GM12878 (cell line): ENCODE results near the gene UBAC2. TPM values are rescaled to one million over a fixed set of nuclear protein-coding genes. Genes with fewer than 3 reads are reported as not detected.

Experiments used
- ATAC-seq: fragments of 200-7000 bp; cut with Tn5 transposase; 3 replicates; pipeline ENCODE4 v1.9.1; 2020; ENCODE audit warnings: mild to moderate bottlenecking, moderate library complexity
- BruUV-seq: library from RNA; stranded (reverse); fragments of 400-500 nt; replicated peaks from 2 replicates; lab custom pipeline; 2021; lab: Mats Ljungman, UMichigan
- CTCF ChIA-PET: fragments of 300-600 bp; sonication (Branson Sonifier 250); formaldehyde crosslinking; extraction: SDS; loops from one replicate; lab custom pipeline; 2021; ENCODE audit warnings: inconsistent platforms; lab: Yijun Ruan, JAX
- POLR2A ChIA-PET: fragments of 350-600 bp; formaldehyde crosslinking; extraction: SDS; loops from one replicate; lab custom pipeline; 2021; ENCODE audit warnings: inconsistent platforms; lab: Charles Lee
- RAD21 ChIA-PET: fragments of 300-600 bp; sonication (Branson Sonifier 250); formaldehyde crosslinking; loops from one replicate; lab custom pipeline; 2023; ENCODE audit warnings: antibody characterized with exemption; ENCODE audit not compliant: unreplicated experiment; lab: Charles Lee
- SMC1A ChIA-PET: fragments of 300-600 bp; sonication (Branson Sonifier 250); formaldehyde crosslinking; loops from one replicate; lab custom pipeline; 2023; ENCODE audit not compliant: unreplicated experiment, uncharacterized antibody; lab: Charles Lee
- DNase-seq: peaks from one replicate; pipeline ENCODE4 v3.0.0-alpha.2; 2011; ENCODE audit warnings: low read depth, low spot score
- FAIRE-seq: peaks from 3 replicates; lab custom pipeline; 2011; peaks lifted over from hg19 to GRCh38; lab: Jason Lieb, UNC
- H2AFZ ChIP-seq: 2 replicates; pipeline ENCODE4 v1.6.0; 2011; ENCODE audit warnings: low read depth, low read length, control low read depth; ENCODE audit not compliant: control insufficient read depth
- H3K27ac ChIP-seq: 2 replicates; pipeline ENCODE4 v1.5.1; 2011; ENCODE audit warnings: control low read depth; ENCODE audit not compliant: control insufficient read depth, insufficient read depth
- H3K27me3 ChIP-seq, 2 experiments: replicated peaks in 1 of 2; 2 replicates each; pipeline versions ENCODE4 v1.6.0 to v1.6.1; 2011; ENCODE audit warnings: low read length in 1 of 2; ENCODE audit not compliant: control insufficient read depth in 2 of 2, insufficient read depth in 2 of 2
- H3K36me3 ChIP-seq, 2 experiments: 2 replicates each; pipeline ENCODE4 v1.5.1; 2011; ENCODE audit warnings: low read length in 1 of 2; ENCODE audit not compliant: control insufficient read depth in 2 of 2, insufficient read depth in 2 of 2
- H3K4me1 ChIP-seq: 2 replicates; pipeline ENCODE4 v1.6.1; 2011; ENCODE audit warnings: mild to moderate bottlenecking, low read length, moderate library complexity, mixed read lengths; ENCODE audit not compliant: control insufficient read depth, insufficient read depth
- H3K4me2 ChIP-seq: 2 replicates; pipeline ENCODE4 v1.6.0; 2011; ENCODE audit warnings: control low read depth; ENCODE audit not compliant: control insufficient read depth, insufficient read depth
- H3K4me3 ChIP-seq: fragments of 200-600 bp; sonication (generic); 2 replicates; pipeline ENCODE4 v1.5.1; 2016
- H3K79me2 ChIP-seq: 2 replicates; pipeline ENCODE4 v1.6.0; 2011; ENCODE audit warnings: low read length; ENCODE audit not compliant: control insufficient read depth, insufficient read depth
- H3K9ac ChIP-seq: 2 replicates; pipeline ENCODE4 v1.8.0; 2011; ENCODE audit warnings: low read length, control low read depth, mixed read lengths; ENCODE audit not compliant: control insufficient read depth, insufficient read depth
- H3K9me3 ChIP-seq: replicated peaks from 3 replicates; pipeline ENCODE4 v1.5.1; 2011; ENCODE audit warnings: mild to moderate bottlenecking, low read length; ENCODE audit not compliant: control insufficient read depth, insufficient read depth
- H4K20me1 ChIP-seq: 2 replicates; pipeline ENCODE4 v1.6.0; 2011; ENCODE audit not compliant: control insufficient read depth, insufficient read depth
- CREB1 ChIP-seq: IDR thresholded peaks from 2 replicates; pipeline ENCODE4 v1.6.1; 2012; ENCODE audit warnings: low read depth, mild to moderate bottlenecking, inconsistent platforms
- EGR1 ChIP-seq, 2 experiments: IDR thresholded peaks; 1 replicate in 1 of 2; 2 replicates in 1 of 2; pipeline ENCODE4 v1.6.1; 2011 to 2012; ENCODE audit warnings: low read depth in 2 of 2, low read length in 2 of 2, borderline replicate concordance in 1 of 2, mild to moderate bottlenecking in 1 of 2, moderate library complexity in 1 of 2
- FOXM1 ChIP-seq: IDR thresholded peaks from 2 replicates; pipeline ENCODE4 v1.6.1; 2012; ENCODE audit warnings: low read depth, mild to moderate bottlenecking, inconsistent platforms, low read length, moderate library complexity
- RAD21 ChIP-seq: IDR thresholded peaks from 2 replicates; pipeline ENCODE4 v1.6.1; 2011; ENCODE audit warnings: mild to moderate bottlenecking, low read depth, low read length, moderate library complexity; ENCODE audit not compliant: insufficient read depth
- TCF3 ChIP-seq: IDR thresholded peaks from 2 replicates; pipeline ENCODE4 v1.6.1; 2012; ENCODE audit warnings: low read depth, mild to moderate bottlenecking, low read length, borderline replicate concordance; ENCODE audit not compliant: insufficient read depth
- ZNF217 ChIP-seq: fragments of 450-650 bp; IDR thresholded peaks from 2 replicates; pipeline ENCODE4 v1.6.1; 2017; ENCODE audit warnings: antibody characterized with exemption, mild to moderate bottlenecking
- WGBS: methylation state at CpG from one replicate; pipeline ENCODE4 v1.1.6; 2016; ENCODE audit warnings: low lambda C conversion rate; ENCODE audit not compliant: insufficient replicate concordance, insufficient coverage; ENCODE audit errors: missing lambda C conversion rate; 5-methylcytosine and 5-hydroxymethylcytosine counted together
- in situ Hi-C: fragments of 300-500 bp; cut with MboI; formaldehyde crosslinking; loops from 9 replicates; pipeline ENCODE4 v1.14.3; 2018; ENCODE audit warnings: mixed read lengths
- intact Hi-C: fragments of 100-400 bp; cut with micrococcal nuclease; formaldehyde crosslinking; loops from one replicate; pipeline ENCODE4 v1.14.2; 2022; ENCODE audit not compliant: unreplicated experiment
- polyA plus RNA-seq, 11 experiments: library from polyadenylated mRNA; depleted of rRNA in 4 of 11; unstranded in 6 of 11; stranded (reverse) in 5 of 11; fragments of >200 nt; fragmentation: Nextera tagmentation in 4 of 11; fragmentation: Illumina TruSeq in 1 of 11; extraction: Ambion mirVana in 4 of 11; extraction: Trizol in 1 of 11; gene quantifications; 1 replicate in 1 of 11; 2 replicates in 10 of 11; pipeline versions ENCODE4 v1.2.1 to v1.2.3, GENCODE V29; 2011 to 2016; ENCODE audit warnings: inconsistent platforms in 2 of 11, missing spikeins in 2 of 11, low read depth in 1 of 11
- total RNA-seq, 4 experiments: library from RNA; depleted of rRNA in 3 of 4; stranded (reverse); fragments of >200 nt in 3 of 4; fragmentation: Illumina TruSeq in 1 of 4; extraction: Trizol in 1 of 4; gene quantifications; 2 replicates each; pipeline versions ENCODE4 v1.2.1 to v1.2.3, GENCODE V29; 2013 to 2021
- TF ChIP-seq, protein P1 (sequence below): IDR thresholded peaks from 2 replicates; pipeline ENCODE4 v1.6.1; 2012; ENCODE audit warnings: low read depth, low read length, improper control_type of control experiment
- TF ChIP-seq, protein P2 (sequence below): IDR thresholded peaks from 2 replicates; pipeline ENCODE4 v1.6.1; 2011; ENCODE audit warnings: borderline replicate concordance, low read depth, mild to moderate bottlenecking, moderate library complexity, low read length; ENCODE audit not compliant: insufficient read depth, poor library complexity, severe bottlenecking
- TF ChIP-seq, protein P3 (sequence below): fragments of 450-650 bp; IDR thresholded peaks from 2 replicates; pipeline ENCODE4 v1.6.1; 2017; ENCODE audit warnings: borderline replicate concordance
- TF ChIP-seq, protein P4 (sequence below): fragments of 450-650 bp; IDR thresholded peaks from 2 replicates; pipeline ENCODE4 v1.6.1; 2017; ENCODE audit warnings: mild to moderate bottlenecking, moderate library complexity

Gene UBAC2
- total and polyA plus RNA-seq, 10 of the 15 experiments (the other 5 are each of a cell fraction or from before 2014, with no cell fraction given), result 3.0 to 54.6 (median 17.4) TPM

DNA sequence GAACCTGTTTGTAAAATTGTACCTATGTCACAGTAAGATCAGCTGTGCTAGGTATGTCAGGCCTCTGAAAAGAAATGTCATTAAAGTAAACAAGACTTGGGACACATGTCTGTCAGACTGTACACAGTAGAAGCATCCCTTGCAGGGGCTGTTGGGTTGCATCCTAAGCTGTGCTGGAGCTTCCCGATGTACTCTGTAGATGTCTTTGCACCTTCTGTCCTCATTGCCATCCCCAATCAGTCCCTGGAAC lies 155.3 kb downstream of the UBAC2 start (continued):
- TF ChIP-seq, protein P1, sequence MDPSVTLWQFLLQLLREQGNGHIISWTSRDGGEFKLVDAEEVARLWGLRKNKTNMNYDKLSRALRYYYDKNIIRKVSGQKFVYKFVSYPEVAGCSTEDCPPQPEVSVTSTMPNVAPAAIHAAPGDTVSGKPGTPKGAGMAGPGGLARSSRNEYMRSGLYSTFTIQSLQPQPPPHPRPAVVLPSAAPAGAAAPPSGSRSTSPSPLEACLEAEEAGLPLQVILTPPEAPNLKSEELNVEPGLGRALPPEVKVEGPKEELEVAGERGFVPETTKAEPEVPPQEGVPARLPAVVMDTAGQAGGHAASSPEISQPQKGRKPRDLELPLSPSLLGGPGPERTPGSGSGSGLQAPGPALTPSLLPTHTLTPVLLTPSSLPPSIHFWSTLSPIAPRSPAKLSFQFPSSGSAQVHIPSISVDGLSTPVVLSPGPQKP, result no peak

DNA sequence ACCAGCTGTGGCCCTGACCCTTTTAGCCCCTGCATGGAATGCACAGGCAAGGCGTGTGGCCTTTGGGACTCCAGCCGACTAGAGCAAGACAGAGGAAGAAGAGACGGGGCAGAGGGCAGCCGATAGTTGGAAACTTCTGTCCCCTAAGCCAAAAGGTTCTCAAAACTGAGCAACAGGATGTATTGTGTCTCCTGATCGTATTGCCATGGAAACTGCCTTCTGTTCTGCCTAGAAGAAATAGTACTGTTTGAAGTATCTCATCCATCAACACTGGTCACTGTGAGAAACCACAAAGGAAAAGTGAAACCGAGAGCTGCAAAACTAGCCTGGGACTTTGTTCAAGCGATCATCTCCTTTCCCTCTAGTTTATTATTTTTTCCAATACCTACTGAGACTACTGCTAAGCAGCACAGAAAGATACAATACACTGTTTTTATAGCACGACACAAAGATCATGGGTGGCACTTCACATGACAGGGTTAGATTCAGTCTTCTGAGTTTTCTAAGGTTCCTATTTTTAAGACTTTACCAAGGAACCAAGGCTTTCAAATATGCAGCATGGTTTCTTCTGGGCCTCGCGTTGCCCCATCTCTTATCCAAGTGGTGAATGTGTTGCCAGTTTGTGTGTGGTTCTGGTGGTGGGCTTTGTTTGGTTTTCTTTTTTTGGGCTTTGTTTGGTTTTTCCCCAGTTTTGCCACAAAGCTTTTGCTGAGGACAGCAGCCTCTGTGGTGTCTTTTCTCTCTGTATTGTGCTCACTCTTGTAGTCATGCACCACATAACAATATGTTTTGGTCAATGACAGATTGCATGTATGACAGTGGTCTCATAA lies 155.8 kb downstream of the UBAC2 start:
- no peaks in the 10 kb centered on the region; a peak in 2 of 4 replicates for H3K36me3 ChIP-seq
- H3K4me2 ChIP-seq, result peak overlapping the region; percentile 83
- H3K4me3 ChIP-seq, result peak overlapping the region; percentile 41; the same call in 1 of the 2 replicates
- H2AFZ ChIP-seq, result no peak overlapping the region
- H3K79me2 ChIP-seq, result peaks cover 24% of the 10 kb centered on the region
- no peaks in the 10 kb centered on the region for H3K27me3 ChIP-seq
- H3K27ac ChIP-seq, result peak overlapping the region; percentile 81
- in situ Hi-C loops, result no loop called here
- peaks cover 65% of the 10 kb centered on the region for H3K4me1 ChIP-seq
- SMC1A ChIA-PET, result interaction anchor here (0.9 to 7.5 kb wide), 24 partner anchors 8 to 180 kb away, joined by 3 to 78 read pairs (median 6); partner anchors contain the start of gene GPR183
- H3K9ac ChIP-seq, result peak overlapping the region; percentile 51
- FAIRE-seq (peak; percentile 65), ATAC-seq (peak; percentile 81), DNase-seq (peak; percentile 92)
- RAD21 ChIA-PET, result interaction anchor here (1.1 to 7.5 kb wide), 14 partner anchors 10 to 90 kb away, joined by 3 to 99 read pairs (median 6); partner anchors contain the start of gene GPR183
- H4K20me1 ChIP-seq, result no peaks in the 10 kb centered on the region
- 2% methylated on average over 10 of the region's 10 CpGs for WGBS
- no peaks in the 10 kb centered on the region for H3K9me3 ChIP-seq
- BruUV-seq, result no TSS peak
- intact Hi-C loops, result loop anchor here (1.0 to 2.0 kb wide), 3 partner anchors 10 to 76 kb away; partner anchors contain the start of gene GPR183
- CTCF ChIA-PET, result interaction anchor here (1.1 to 3.9 kb wide), 7 partner anchors 10 to 87 kb away, joined by 3 to 22 read pairs (median 8); no protein-coding TSS in a partner anchor
- POLR2A ChIA-PET, result interaction anchor here (0.5 to 3.6 kb wide), 12 partner anchors 10 to 147 kb away, joined by 3 to 14 read pairs (median 4); partner anchors contain the start of gene GPR183
- TF ChIP-seq, protein P2, sequence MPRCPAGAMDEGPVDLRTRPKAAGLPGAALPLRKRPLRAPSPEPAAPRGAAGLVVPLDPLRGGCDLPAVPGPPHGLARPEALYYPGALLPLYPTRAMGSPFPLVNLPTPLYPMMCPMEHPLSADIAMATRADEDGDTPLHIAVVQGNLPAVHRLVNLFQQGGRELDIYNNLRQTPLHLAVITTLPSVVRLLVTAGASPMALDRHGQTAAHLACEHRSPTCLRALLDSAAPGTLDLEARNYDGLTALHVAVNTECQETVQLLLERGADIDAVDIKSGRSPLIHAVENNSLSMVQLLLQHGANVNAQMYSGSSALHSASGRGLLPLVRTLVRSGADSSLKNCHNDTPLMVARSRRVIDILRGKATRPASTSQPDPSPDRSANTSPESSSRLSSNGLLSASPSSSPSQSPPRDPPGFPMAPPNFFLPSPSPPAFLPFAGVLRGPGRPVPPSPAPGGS, result peak; percentile 55
- TF ChIP-seq, protein P3, sequence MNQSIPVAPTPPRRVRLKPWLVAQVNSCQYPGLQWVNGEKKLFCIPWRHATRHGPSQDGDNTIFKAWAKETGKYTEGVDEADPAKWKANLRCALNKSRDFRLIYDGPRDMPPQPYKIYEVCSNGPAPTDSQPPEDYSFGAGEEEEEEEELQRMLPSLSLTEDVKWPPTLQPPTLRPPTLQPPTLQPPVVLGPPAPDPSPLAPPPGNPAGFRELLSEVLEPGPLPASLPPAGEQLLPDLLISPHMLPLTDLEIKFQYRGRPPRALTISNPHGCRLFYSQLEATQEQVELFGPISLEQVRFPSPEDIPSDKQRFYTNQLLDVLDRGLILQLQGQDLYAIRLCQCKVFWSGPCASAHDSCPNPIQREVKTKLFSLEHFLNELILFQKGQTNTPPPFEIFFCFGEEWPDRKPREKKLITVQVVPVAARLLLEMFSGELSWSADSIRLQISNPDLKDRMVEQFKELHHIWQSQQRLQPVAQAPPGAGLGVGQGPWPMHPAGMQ, result no peak
- TF ChIP-seq EGR1 (IDR thresholded peaks at IDR 0.05; ENCODE audit: borderline replicate concordance in 1 of 2, low read depth in 2 of 2, low read length in 2 of 2), result no peak
- no peak for TF ChIP-seq TCF3
- no peak for TF ChIP-seq RAD21
- peak; percentile 42; the same call in 1 of the 2 replicates for TF ChIP-seq FOXM1
- TF ChIP-seq CREB1, result peak; percentile 42; the same call in 1 of the 2 replicates
- TF ChIP-seq ZNF217, result peak; percentile 17; the same call in 1 of the 2 replicates
- TF ChIP-seq, protein P4, sequence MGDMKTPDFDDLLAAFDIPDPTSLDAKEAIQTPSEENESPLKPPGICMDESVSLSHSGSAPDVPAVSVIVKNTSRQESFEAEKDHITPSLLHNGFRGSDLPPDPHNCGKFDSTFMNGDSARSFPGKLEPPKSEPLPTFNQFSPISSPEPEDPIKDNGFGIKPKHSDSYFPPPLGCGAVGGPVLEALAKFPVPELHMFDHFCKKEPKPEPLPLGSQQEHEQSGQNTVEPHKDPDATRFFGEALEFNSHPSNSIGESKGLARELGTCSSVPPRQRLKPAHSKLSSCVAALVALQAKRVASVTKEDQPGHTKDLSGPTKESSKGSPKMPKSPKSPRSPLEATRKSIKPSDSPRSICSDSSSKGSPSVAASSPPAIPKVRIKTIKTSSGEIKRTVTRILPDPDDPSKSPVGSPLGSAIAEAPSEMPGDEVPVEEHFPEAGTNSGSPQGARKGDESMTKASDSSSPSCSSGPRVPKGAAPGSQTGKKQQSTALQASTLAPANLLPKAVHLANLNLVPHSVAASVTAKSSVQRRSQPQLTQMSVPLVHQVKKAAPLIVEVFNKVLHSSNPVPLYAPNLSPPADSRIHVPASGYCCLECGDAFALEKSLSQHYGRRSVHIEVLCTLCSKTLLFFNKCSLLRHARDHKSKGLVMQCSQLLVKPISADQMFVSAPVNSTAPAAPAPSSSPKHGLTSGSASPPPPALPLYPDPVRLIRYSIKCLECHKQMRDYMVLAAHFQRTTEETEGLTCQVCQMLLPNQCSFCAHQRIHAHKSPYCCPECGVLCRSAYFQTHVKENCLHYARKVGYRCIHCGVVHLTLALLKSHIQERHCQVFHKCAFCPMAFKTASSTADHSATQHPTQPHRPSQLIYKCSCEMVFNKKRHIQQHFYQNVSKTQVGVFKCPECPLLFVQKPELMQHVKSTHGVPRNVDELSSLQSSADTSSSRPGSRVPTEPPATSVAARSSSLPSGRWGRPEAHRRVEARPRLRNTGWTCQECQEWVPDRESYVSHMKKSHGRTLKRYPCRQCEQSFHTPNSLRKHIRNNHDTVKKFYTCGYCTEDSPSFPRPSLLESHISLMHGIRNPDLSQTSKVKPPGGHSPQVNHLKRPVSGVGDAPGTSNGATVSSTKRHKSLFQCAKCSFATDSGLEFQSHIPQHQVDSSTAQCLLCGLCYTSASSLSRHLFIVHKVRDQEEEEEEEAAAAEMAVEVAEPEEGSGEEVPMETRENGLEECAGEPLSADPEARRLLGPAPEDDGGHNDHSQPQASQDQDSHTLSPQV, result no peak
